HepG2 (cell line): ENCODE data around the gene INTU. TPM values are rescaled to one million over a fixed set of nuclear protein-coding genes. Genes with fewer than 3 reads are reported as not detected.

ENCODE experiments used
- GATAD1 ChIP-seq: IDR thresholded peaks from 2 replicates; pipeline ENCODE4 v1.6.1; 2016; ENCODE audit warnings: missing genetic modification reagents, missing compliant biosample characterization
- GMEB1 ChIP-seq: sonication (generic); formaldehyde crosslinking; IDR thresholded peaks from 2 replicates; pipeline ENCODE4 v1.5.1; 2020; ENCODE audit warnings: missing genetic modification reagents, mild to moderate bottlenecking, borderline replicate concordance
- KDM2A ChIP-seq: sonication (generic); formaldehyde crosslinking; IDR thresholded peaks from 2 replicates; pipeline ENCODE4 v1.4.0; 2020; ENCODE audit warnings: low read depth, missing genetic modification reagents, borderline replicate concordance
- KMT2B ChIP-seq: IDR thresholded peaks from 2 replicates; pipeline ENCODE4 v1.6.1; 2016; ENCODE audit warnings: missing genetic modification reagents, missing compliant biosample characterization
- MED13 ChIP-seq: sonication (generic); formaldehyde crosslinking; IDR thresholded peaks from 2 replicates; pipeline ENCODE4 v1.5.0; 2020; ENCODE audit warnings: missing genetic modification reagents
- MLLT10 ChIP-seq: sonication (generic); formaldehyde crosslinking; IDR thresholded peaks from 2 replicates; pipeline ENCODE4 v1.4.0; 2020; ENCODE audit warnings: missing genetic modification reagents
- MLX ChIP-seq: IDR thresholded peaks from 2 replicates; pipeline ENCODE4 v1.6.1; 2016
- MXI1 ChIP-seq: IDR thresholded peaks from 3 replicates; pipeline ENCODE4 v1.6.1; 2012; ENCODE audit warnings: low read depth, low read length, inconsistent platforms, borderline replicate concordance
- NCOA1 ChIP-seq: sonication (generic); formaldehyde crosslinking; IDR thresholded peaks from 2 replicates; pipeline ENCODE4 v1.9.0; 2021; ENCODE audit warnings: missing genetic modification reagents
- NONO ChIP-seq, 2 experiments: fragments of 450-650 bp in 1 of 2; sonication (generic) in 1 of 2; formaldehyde crosslinking in 1 of 2; IDR thresholded peaks in 1 of 2; conservative IDR thresholded peaks in 1 of 2; 2 replicates each; pipeline versions ENCODE4 v1.6.1 to v1.8.0; 2017 to 2022; ENCODE audit warnings: mild to moderate bottlenecking in 1 of 2, missing genetic modification reagents in 1 of 2, moderate library complexity in 1 of 2
- TAF1 ChIP-seq: sonication (generic); formaldehyde crosslinking; IDR thresholded peaks from 2 replicates; pipeline ENCODE4 v1.4.0; 2020; ENCODE audit warnings: missing genetic modification reagents
- TBX2 ChIP-seq: sonication (generic); formaldehyde crosslinking; IDR thresholded peaks from 2 replicates; pipeline ENCODE4 v1.5.0; 2020; ENCODE audit warnings: missing genetic modification reagents, mild to moderate bottlenecking, borderline replicate concordance
- ZBTB25 ChIP-seq: IDR thresholded peaks from 2 replicates; pipeline ENCODE4 v1.6.1; 2018; ENCODE audit warnings: missing genetic modification reagents
- ZFP91 ChIP-seq: sonication (generic); formaldehyde crosslinking; IDR thresholded peaks from 2 replicates; pipeline ENCODE4 v1.9.0; 2022; ENCODE audit warnings: missing genetic modification reagents, mild to moderate bottlenecking, borderline replicate concordance
- ZNF143 ChIP-seq: sonication (generic); formaldehyde crosslinking; IDR thresholded peaks from 2 replicates; pipeline ENCODE4 v1.4.0; 2020; ENCODE audit warnings: missing genetic modification reagents
- ZNF18 ChIP-seq: sonication (generic); formaldehyde crosslinking; IDR thresholded peaks from 2 replicates; pipeline ENCODE4 v1.8.0; 2022; ENCODE audit warnings: mild to moderate bottlenecking, missing genetic modification reagents; ENCODE audit not compliant: insufficient replicate concordance
- ZNF496 ChIP-seq: sonication (generic); formaldehyde crosslinking; IDR thresholded peaks from 2 replicates; pipeline ENCODE4 v1.8.1; 2023; ENCODE audit warnings: mild to moderate bottlenecking, moderate library complexity, missing genetic modification reagents; ENCODE audit not compliant: insufficient replicate concordance
- ZNF598 ChIP-seq: sonication (generic); formaldehyde crosslinking; IDR thresholded peaks from 2 replicates; pipeline ENCODE4 v1.5.1; 2020; ENCODE audit warnings: mild to moderate bottlenecking, missing genetic modification reagents, borderline replicate concordance
- ZNF639 ChIP-seq: conservative IDR thresholded peaks from 2 replicates; pipeline ENCODE4 v1.6.1; 2018; ENCODE audit warnings: missing genetic modification reagents
- ZNF878 ChIP-seq: sonication (generic); formaldehyde crosslinking; IDR thresholded peaks from 2 replicates; pipeline ENCODE4 v1.8.1; 2023; ENCODE audit warnings: mild to moderate bottlenecking, missing genetic modification reagents, moderate library complexity
- polyA plus RNA-seq, 8 experiments: library from polyadenylated mRNA; depleted of rRNA in 3 of 8; stranded (reverse) in 7 of 8; unstranded in 1 of 8; fragments of >200 nt; fragmentation: Illumina TruSeq in 4 of 8; extraction: Trizol in 4 of 8; gene quantifications; 2 replicates each; pipeline versions ENCODE4 v1.2.1 to v1.2.3, GENCODE V29; 2011 to 2016; ENCODE audit warnings: low read depth in 4 of 8, missing spikeins in 1 of 8, mixed read lengths in 1 of 8; ENCODE audit not compliant: insufficient read depth in 1 of 8
- total RNA-seq, 5 experiments: library from RNA; depleted of rRNA; stranded (reverse); fragments of >200 nt; fragmentation: Illumina TruSeq; extraction: Trizol; gene quantifications; 2 replicates each; pipeline ENCODE4 v1.2.3, GENCODE V29; 2016; ENCODE audit warnings: low read depth in 1 of 5

The INTU gene
- total and polyA plus RNA-seq, 2 of the 13 experiments (the other 11 are each of a cell fraction or from before 2014, with no cell fraction given): 5.3 to 6.2 TPM

GRCh38 chr4:127632420-127633403 is at the start of gene INTU (continued):
- TF ChIP-seq ZNF496 (CRISPR knock-in tag): no peak
- peak; percentile 93; the same call in 2 of the 3 replicates for TF ChIP-seq MXI1
- TF ChIP-seq ZNF143 (CRISPR knock-in tag): peak; percentile 69
- TF ChIP-seq ZFP91: peak; percentile 32; the same call in 1 of the 2 replicates
- TF ChIP-seq MLX: no peak
- TF ChIP-seq NONO (IDR thresholded peaks at IDR 0.05): no peak
- 0 out of 2 replicates have a peak, but pooled peaks have one; percentile 18 for TF ChIP-seq NONO (CRISPR knock-in tag; conservative IDR thresholded peaks at IDR 0.05)
- no peak for TF ChIP-seq ZNF639 (CRISPR knock-in tag)
- TF ChIP-seq NCOA1 (CRISPR knock-in tag): no peak
- peak; percentile 61 for TF ChIP-seq KDM2A (CRISPR knock-in tag)
- no peak for TF ChIP-seq MED13 (CRISPR knock-in tag)
- peak; percentile 87 for TF ChIP-seq GATAD1
- no peak for TF ChIP-seq ZNF18 (CRISPR knock-in tag)
- peak; percentile 73; the same call in 1 of the 2 replicates for TF ChIP-seq ZNF598 (CRISPR knock-in tag)
- no peak for TF ChIP-seq ZBTB25 (CRISPR knock-in tag)
- peak; percentile 65; the same call in 1 of the 2 replicates for TF ChIP-seq TAF1
- TF ChIP-seq ZNF878 (CRISPR knock-in tag): no peak
- TF ChIP-seq GMEB1 (CRISPR knock-in tag): peak; percentile 35; the same call in 1 of the 2 replicates
- TF ChIP-seq TBX2 (CRISPR knock-in tag): no peak
- TF ChIP-seq MLLT10 (CRISPR knock-in tag): no peak
- TF ChIP-seq KMT2B (CRISPR knock-in tag): peak; percentile 94
